Posterior vena cava (tissue), 2 donors: Measurements from ENCODE around the gene CTSF. TPM values are rescaled to one million over a fixed set of nuclear protein-coding genes. Genes with fewer than 3 reads are reported as not detected.
A peak's percentile ranks its signal among the peaks of the same experiment; 100 is the strongest.
"Not testable (repeated sequence)": the region's sequence is repeated elsewhere in the genome, so short reads cannot be mapped to it uniquely, and the experiment has no call there.

ENCODE experiments used
- DNase-seq: peaks from one replicate; pipeline ENCODE4 v3.0.0-alpha.2; 2020; ENCODE audit warnings: low spot score
- intact Hi-C, 2 donors: fragments of 100-400 bp; cut with DNase I; formaldehyde crosslinking; loops; one replicate each; pipeline versions ENCODE4 v1.14.1 to v1.14.2; 2022 to 2023
- total RNA-seq, 2 donors: library from RNA; stranded (reverse); fragmentation: NEBNext Ultra II Directional; extraction: Animal tissue kit (Norgen Biotek cat#: 25700); gene quantifications; one replicate each; pipeline ENCODE4 v1.2.1, GENCODE V29; 2021
- donor health status: DM: yes; HTN: yes; CAD: no.
- donor health status: DM: yes; HTN: yes; CAD: no.

The CTSF gene
- total RNA-seq, 2 donors from 2014 or later: 38.6 to 73.9 TPM

DNA sequence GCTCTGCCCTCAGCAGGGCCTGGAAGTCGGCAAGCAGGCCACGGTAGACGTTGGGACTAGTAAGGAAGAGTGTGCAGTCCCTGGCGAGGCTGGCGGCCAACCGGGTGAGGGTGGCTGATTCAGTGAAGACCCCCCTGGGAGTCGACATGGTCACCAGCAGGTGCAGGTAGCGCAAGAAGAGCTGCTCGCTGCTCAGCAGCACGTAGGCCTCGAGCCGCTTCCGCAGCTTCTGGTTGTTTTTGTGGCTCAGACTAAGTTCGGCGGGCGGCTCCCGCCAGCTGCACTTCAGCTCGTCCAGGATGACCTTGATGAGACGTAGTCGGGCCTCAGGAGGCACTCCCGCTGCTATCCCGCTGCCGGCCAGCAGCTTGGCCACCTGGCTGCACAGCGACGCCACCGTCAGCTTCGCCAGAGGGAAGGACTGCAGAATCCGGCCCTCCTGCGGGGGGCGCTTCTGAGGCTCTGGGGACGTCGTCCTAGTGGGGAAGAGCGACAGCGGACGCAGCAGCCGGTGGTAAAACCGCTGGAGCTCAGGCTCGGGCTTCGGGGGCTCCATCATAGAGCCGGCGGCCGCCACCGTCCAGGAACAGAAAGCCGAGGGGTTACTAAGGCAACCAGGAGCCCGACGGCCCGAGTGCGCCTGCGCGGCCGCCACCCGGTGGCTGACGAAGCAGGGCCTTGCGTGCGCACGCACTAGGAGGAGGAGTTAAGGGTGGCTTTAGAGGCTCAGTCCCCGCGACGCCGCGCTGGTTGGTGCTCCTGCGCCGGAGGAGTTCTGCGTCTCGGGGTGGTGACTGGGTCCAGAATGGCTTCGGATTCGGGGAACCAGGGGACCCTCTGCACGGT is 24.3 kb upstream of the CTSF start, which contains the start of the genes CCDC87 and CCS:
TSS of gene CCDC87 (minus strand) at position 607 of the 846 bp plus-strand sequence. CDS start at position 559, 48 bp downstream.
TSS of gene CCS (plus strand) at position 729 of the 846 bp plus-strand sequence. CDS start at position 806, 77 bp downstream.
- DNase-seq: peak; percentile 99
- intact Hi-C loops: loop anchor here in 1 of 2 donors (5.0 kb wide), 1 partner anchor 85 kb away; the partner anchor contains the start of gene RBM4B

- intact Hi-C loops: loop anchor here in 1 of 2 donors (5.0 kb wide), 1 partner anchor 86 kb away; the partner anchor contains the start of gene RBM4B
Measured at GRCh38 chr11:66591175-66591574, 22.8 kb upstream of the CTSF start.

DNA sequence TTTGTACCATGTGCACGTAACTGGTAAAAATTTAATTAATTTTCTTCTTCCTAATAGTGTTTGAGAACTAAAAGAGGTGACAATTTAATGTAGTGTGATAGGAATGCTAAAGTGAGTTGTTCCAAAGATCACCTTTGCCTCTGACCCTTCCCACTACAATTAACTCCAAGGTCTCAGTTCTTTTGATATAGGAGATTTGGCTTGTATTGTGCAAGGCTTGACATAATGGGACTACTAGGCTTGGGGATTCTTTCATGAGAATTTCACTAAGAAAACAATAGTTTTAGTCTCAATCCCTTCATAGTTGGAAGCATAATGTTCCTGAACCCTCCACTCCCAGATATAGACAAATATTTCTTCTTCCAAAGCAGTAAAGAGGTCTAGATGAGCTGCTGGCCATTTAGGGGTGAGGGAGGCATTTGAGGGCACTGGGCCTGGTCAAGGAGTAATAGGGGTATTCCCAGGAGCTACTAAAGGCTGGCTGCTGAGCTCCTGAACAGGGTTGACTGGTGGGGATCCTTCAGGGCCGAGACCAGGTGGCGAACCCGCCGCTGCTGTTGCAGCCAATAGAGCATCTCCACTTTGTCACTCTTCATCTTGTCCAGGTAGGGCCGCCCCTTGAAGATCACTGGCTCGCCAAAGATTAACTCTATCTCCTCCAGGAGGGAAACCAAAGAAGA is 21.7 kb upstream of the CTSF start:
- intact Hi-C loops: loop anchor here in 1 of 2 donors (5.0 kb wide), 1 partner anchor 87 kb away; the partner anchor contains the start of gene RBM4B
- DNase-seq: no peak

More at GRCh38 chr11:66591175-66591574, 22.8 kb upstream of the CTSF start:
- DNase-seq: no peak

GRCh38 chr11:66589315-66589714 is 20.9 kb upstream of the CTSF start:
- intact Hi-C loops: not testable (repeated sequence)

GRCh38 chr11:66586136-66586535 is 17.7 kb upstream of the CTSF start:
- DNase-seq: no peak
- intact Hi-C loops: no loop called here

More at GRCh38 chr11:66589315-66589714, 20.9 kb upstream of the CTSF start:
- not testable (repeated sequence) for DNase-seq

DNA sequence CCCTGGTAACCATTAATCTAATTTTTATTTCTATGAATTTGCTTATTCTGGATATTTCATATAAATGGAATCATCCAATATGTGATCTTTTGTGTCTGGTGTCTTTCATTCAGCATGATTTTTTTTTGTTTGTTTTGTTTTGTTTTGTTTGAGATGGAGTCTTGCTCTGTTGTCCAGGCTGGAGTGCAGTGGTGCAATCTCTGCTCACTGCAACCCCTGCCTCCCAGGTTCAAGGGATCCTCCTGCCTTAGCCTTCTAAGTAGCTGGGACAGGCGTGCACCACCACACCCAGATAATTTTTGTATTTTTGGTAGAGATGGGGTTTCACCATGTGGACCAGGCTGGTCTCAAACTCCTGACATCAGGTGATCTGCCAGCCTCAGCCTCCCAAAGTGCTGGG is 17.0 kb upstream of the CTSF start:
- DNase-seq, intact Hi-C loops: not testable (repeated sequence)

GRCh38 chr11:66582565-66583147 is 14.2 kb upstream of the CTSF start:
- intact Hi-C loops, DNase-seq: not testable (repeated sequence)

DNA sequence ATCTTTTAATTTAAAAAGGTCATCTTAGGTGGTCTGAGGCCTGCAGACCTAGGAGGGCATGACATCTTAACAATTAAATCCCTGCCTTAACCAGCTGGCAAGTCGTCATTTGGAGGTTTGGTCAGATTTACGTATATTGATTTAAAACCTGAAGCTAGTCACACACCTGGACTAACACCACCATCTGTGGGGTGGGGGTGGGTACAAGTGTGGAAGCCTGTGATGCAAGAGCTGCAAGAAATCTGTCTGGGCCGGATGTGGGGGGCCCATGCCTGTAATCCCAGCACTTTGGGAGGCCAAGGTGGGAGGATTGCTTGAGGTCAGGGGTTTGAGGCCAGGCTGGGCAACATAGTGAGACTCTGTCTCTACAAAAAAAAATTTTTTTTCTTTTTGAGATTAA is 12.9 kb upstream of the CTSF start:
- intact Hi-C loops: no loop called here
- DNase-seq: no peak

- no peak for DNase-seq
- intact Hi-C loops: no loop called here
Measured at GRCh38 chr11:66580803-66581202, 12.4 kb upstream of the CTSF start.

DNA sequence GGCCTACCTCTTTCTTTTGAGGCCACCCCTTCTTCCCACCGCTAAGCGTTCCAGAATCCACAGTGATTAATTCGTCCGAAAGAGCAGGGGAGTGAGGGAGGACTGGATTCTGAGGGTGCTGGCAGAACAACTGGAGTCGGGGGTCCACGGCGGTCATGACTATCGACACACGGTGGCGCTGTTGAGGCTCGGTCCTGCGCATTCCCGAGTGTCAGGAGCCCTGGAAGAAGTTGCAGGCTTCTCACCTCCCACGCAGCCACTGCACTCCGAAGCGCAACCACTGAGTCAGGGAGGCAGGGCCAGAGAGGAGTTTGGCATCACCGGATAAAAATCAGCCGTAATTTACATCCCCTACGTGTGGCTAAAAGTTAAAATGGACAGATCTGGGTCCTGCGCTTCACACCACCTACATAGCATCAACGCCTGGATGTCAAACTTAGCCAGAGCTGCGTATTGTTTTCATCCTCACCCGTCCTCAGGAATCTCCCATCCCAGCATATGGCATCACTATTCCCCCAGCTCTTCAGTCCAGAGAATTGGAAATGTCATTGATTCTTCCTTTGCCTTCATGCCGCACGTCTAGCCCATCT is 10.7 kb upstream of the CTSF start:
- peak; percentile 94 for DNase-seq
- intact Hi-C loops: loop anchor here (2.0 to 10.0 kb wide), 2 partner anchors 100 to 256 kb away; no protein-coding TSS in a partner anchor

DNA sequence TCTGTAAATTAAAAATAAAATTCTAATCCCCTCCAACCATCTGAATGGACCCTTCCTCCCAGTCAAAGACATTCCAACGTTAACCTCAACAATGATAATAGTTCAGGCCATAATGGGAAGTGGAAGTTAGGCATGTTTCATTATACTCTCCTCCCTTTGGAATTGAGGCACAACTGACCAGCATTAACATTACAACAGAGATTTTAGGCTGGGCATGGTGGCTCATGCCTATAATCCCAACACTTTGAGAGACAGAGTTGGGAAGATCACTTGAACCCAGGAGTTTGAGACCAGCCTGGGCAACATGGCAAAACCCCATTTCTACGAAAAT is 2.4 kb upstream of the CTSF start:
- DNase-seq: no peak
- intact Hi-C loops: loop anchor here in 1 of 2 donors (5.0 to 10.0 kb wide), 2 partner anchors 116 to 264 kb away; no protein-coding TSS in a partner anchor

GRCh38 chr11:66570079-66570849 is 1.9 kb upstream of the CTSF start:
- intact Hi-C loops: loop anchor here in 1 of 2 donors (5.0 to 10.0 kb wide), 2 partner anchors 117 to 265 kb away; no protein-coding TSS in a partner anchor
- DNase-seq: no peak

GRCh38 chr11:66569076-66569475 is 670 bp upstream of the CTSF start:
- intact Hi-C loops: no loop called here
- DNase-seq: no peak

GRCh38 chr11:66567787-66568123 is 651 bp downstream of the CTSF start:
- no peak for DNase-seq
- intact Hi-C loops: no loop called here

- intact Hi-C loops: no loop called here
Measured at GRCh38 chr11:66566221-66566620, 2.2 kb downstream of the CTSF start.

GRCh38 chr11:66564984-66565383 is 3.4 kb downstream of the CTSF start:
- intact Hi-C loops: no loop called here
- no peak for DNase-seq

More at GRCh38 chr11:66566221-66566620, 2.2 kb downstream of the CTSF start:
- DNase-seq: no peak

GRCh38 chr11:66564538-66564937 is 3.9 kb downstream of the CTSF start:
- DNase-seq: no peak
- intact Hi-C loops: no loop called here

DNA sequence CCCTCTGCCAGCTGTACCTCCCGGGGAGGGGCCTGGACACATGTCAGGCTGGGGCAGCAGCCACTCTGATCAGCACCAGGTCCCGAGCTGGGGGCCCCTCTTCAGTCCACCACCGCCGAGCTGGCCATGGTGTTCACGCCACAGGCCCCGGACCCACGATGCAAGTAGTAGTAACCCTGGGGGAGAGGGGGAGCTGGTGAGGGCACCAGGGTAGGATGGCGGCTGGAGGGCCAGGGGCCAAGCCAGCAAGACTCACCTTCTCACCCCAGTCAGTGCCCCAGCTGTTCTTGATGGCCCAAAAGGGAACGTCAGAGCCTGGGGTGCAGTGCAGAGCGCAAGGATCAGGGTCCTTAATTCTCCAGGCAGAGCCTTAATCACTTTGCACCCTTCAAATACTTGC is 4.6 kb downstream of the CTSF start:
- intact Hi-C loops: no loop called here
- DNase-seq: no peak
